Measurements from ENCODE around the gene ZNF462. TPM values are rescaled to one million over a fixed set of nuclear protein-coding genes. Genes with fewer than 3 reads are reported as not detected.

Gene ZNF462
- total RNA-seq, 1 donor from 2014 or later = 8.5 TPM

DNA sequence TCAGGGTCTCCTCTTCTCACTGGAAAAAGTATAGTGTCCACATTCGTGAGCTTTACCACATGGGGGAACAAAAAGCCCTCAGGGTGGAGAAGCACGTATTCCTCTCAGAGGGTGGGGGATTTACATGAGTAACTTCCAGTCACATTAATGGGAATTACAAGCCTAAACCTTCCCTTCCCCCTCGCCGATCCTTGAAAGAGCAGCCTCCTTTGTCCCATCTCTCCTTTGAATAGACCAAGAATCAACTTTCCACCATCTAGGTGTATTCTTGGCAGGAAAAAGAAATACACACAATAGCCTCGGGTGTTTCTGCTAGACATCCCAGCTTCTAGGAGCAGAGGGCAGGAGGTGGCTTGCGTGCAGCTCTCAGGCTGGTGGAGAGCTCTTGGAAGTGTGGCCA is 144.4 kb downstream of the ZNF462 start:
- no peak for DNase-seq (ENCODE audit: low read depth, low spot score)

DNA sequence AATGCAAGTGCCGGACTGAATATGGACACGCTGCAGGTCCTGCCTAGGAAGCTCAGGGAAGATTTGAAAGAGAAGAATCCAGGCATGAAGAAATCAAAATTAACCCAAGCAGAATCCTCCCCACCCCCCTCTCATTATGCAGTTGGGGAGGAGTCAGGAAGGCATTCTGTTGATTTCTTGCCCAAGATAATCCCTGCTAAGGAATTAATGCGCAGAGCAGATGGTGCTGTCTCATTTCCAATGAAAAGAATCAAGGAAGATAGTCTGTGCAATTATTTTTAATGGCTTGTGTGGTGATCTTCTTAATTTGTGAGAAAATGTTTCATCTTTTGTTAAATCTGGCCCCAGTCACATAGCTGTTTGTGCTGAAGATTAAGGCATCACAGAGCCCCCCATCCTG is 145.0 kb downstream of the ZNF462 start:
- no peak for DNase-seq (ENCODE audit: low read depth, low spot score)

DNA sequence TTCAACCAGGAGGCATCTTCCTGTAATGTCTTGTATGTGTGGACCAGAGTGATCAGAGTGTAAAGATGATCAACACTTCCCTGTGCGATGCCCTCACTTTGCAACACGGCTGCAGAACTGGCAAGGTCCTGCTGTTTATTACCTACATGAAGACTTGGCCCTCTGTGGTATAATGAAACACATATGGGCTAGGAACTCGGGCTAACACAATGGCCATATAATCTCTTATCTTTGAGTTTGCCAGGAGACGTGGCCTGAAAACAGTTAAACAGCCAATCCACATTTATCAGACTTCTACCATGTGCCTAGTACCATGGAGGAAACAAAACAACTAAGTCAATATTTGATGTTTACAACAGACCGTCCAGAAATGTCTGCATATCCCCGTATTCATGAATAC is 145.5 kb downstream of the ZNF462 start:
- DNase-seq (ENCODE audit: low read depth, low spot score) = no peak

DNA sequence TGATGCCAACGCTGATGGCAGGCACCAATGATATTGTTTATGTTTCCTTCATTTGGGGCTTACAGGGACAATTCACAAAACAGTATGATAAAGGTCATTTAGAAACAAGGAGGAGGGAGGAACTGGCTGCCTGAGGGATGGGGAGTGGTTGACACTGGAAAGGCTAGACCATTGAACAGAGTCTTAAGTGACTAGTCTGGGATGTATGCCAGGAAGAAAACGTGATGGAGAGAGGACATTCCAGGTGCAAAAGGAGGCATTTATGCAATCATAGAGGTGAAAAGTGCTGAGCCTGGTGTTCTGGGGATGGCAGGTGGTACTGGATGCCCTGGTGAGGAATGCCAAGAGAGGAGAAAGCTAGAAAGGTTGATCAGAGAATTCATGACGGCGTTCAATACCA is 153.4 kb downstream of the ZNF462 start:
- DNase-seq (ENCODE audit: low read depth, low spot score) = no peak

DNA sequence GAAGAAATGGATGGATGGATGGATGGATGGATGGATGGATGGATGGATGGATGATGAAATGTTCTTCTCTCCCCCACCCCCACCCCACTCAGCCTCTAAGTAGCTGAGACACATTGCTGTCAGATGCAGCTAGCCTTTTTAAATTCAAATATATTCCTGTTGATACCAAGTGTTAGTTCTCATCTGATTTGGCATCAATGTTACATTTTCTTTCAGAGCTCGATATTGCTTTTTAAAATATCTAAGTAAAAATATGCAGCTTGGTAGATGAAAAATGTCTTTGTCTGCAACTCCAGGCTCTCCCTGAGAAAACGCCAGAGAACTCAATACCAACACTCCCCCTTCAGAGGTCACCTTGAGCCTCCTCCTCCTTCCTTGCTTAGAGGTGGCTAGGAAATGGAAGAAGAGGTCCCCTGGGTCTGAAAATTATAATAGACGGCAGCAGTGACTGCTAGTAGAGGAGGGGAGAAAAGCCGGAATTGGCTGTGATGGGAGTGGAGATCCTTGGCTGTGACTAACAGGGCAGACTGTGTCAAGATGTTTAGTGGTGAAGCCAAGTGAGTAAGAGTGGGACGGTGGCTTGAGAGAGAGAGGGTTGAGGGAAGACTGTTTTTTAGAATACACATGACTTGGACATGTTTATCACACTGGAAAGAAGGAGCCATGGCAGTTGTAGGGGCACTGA is 156.0 kb downstream of the ZNF462 start:
- no peak for DNase-seq (ENCODE audit: low read depth, low spot score)

DNA sequence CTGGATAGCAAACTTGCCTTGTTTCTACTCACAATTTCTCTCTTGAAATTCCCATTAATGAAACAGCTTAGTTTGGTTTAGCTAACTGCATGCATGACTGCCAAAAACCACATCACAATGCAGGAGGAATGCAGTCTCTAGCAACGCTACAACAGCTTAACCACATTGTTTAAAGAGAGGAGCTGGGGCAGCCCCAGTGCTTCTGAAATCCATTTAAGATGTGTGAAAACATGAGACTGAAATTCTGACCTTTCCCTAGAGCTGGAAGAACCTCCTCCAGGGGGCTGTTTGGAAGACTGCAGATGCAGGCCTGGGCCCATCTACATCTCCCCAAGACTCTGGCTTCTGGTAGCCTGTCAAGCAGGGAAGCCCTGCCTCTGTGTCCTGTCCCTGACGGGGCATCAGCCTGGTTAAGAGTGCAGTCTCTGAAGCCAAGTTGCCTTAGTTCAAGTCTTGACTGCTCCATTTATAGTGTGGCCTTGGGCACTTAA is 157.1 kb downstream of the ZNF462 start:
- no peak for DNase-seq (ENCODE audit: low read depth, low spot score)

DNA sequence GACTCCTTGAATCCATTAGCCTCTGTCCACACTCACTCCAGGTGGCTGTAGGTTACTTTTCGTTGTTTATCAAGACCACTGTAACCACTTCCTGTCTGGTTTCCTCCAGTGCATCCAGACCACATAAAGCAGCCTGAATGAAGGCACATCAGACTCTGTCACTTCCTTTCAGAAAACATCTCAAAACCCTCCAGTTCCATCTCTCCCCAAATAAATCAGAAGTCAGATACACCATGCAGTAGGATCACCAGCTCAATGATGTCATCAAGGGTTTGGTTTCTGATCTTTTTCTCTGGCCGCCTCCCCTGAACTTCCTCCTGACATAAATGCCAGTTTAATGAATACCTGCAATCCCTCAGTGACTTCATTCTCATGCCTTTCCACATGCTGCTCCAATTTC is 161.2 kb downstream of the ZNF462 start:
- DNase-seq (ENCODE audit: low read depth, low spot score) = no peak

DNA sequence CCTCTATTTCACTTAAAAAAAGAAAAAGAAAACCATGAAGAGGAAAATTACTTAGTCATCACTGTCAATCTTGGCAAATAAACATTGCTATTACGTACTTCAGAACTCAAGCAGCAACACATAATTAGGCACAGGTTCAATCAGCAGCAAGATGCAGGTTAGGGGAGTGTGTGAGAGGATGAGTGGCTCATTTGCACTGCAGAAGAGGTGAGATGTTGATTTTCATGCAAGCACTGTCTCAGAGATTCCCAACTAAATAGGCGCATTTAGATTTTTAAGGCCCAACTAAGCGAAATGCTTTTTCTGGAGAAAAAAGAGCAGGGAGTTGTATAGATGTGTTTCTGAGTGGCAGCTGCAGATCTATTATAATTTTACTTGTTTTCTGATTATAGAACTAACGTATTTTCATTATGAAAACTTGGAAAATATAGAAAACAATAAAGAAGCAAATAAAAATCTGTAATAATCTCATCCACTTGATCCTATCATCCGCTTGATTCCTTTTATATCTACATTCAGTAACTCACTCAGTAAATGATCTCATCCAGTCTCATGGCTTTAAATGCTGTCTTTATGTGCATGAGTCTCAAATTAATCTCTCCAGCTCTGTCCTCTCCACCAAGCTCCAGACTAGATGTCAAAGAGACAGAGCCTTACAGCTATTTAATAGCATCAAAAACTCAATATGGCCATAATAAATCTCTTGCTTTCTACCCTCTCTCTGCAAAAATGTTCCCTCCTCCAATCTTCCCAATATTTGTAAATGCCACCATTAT is 162.5 kb downstream of the ZNF462 start:
- no peak for DNase-seq (ENCODE audit: low read depth, low spot score)

DNA sequence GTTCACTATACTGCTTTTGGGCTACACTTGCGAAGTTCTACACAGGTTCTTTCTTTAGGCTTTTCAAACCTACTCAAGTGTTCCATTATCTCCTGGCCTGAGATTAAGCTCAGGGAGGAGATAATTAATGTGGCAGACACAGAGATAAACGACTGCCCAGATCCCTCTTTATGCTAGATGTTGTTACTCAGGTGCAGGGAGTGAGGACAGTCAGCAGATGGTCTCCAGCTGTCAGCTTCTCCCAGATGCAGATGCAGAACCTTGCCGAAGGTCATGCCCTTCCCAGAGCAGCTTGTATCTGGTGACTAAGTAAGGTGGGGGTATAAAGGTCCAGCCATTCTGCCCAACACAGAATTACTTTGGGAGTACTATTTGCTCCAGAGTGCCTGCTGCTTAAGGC is 166.2 kb downstream of the ZNF462 start:
- DNase-seq (ENCODE audit: low read depth, low spot score) = no peak

DNA sequence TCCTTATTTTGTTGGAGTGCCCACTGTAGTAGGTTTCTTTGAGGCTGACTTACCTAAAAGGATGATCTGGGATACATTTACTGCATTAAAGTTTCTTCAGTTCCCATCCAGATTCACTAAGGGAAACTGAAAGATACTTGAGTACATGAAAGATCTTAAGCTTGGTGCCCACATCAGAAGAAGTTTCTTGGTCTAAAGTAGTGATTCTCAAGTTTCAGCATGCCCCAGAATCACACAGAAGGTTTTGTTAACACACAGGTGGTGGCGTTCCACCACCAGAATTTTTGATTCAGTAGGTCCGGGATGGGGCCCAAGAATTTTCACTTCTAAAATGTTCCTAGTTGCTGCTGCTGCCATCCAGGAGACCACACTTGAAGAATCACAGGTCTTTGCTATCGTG is 171.0 kb downstream of the ZNF462 start:
- DNase-seq (ENCODE audit: low read depth, low spot score) = no peak

DNA sequence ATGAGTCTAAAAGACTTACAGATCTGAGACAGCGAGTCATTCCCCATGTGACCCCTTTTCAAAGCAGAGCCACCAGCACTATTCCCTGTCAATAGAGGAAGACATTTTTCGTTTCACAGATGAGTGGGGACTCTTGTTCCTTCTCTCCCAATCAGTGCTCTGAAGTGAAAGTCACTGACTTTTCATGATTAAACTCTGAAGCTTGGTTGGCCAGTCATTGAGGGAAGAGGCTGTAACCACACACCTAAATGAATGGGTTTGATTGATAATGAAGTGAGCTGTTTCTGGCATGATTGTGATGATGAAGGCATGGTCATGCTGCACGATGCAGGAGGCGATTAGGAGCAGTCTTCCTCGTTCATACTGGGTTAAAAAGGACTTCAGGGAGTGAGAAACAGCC is 171.9 kb downstream of the ZNF462 start:
- DNase-seq (ENCODE audit: low read depth, low spot score) = no peak

DNA sequence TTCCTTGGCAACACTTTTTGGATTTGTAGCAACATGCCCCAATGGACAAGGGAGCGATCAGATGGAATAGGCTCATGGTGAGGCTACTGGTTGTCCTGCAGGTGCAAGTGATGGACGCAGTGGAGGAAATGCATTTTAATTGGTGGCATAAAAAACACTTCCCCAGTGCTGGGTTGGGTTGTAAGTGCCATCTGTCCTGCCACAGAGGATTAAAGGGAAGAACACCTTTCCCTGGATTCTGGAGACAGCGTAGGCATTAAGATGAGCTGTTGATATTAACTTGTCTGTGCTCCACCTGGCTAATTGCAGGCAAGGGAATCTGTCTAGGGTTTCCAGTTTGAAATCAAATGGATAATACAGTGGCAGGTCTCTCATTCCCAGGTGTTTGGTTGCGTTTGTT is 173.4 kb downstream of the ZNF462 start:
- DNase-seq (ENCODE audit: low read depth, low spot score) = no peak

DNA sequence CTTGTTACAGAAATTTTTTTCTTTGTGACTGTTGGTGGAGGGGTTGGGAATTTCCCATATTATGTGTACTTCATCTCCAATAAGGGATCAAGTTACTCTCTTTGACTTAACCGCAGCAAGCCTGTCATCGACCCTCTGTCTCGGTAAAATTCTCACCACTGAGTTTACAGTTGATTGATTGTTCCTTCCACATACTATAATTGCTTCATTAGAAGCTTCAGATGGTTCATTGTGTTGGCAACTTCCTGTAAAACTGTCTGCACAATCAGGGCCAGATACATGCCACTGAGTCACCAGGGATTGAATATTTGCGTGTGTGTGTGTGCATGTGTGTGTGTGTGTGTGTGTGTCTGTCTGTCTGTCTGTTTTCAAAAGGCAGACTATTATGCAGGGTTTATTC is 176.6 kb downstream of the ZNF462 start:
- DNase-seq (ENCODE audit: low read depth, low spot score) = no peak

DNA sequence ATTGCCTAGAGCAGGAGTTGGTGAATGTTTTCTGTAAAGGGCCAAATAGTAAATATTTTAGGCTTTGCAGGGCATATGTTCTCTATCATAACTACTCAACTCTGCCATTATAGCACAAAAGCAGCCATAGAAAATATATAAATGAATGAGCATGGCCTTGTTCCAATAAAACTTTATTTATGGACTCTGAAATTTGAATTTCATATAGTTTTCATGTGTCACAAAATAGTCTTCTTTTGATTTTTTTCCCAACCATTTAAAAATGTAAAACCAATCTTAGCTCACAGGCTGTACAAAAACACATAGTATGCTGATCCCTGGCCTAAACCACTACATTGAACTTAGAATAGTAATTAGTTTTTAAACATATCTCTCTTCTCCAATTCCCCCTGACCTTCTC is 179.6 kb downstream of the ZNF462 start:
- DNase-seq (ENCODE audit: low read depth, low spot score) = no peak

DNA sequence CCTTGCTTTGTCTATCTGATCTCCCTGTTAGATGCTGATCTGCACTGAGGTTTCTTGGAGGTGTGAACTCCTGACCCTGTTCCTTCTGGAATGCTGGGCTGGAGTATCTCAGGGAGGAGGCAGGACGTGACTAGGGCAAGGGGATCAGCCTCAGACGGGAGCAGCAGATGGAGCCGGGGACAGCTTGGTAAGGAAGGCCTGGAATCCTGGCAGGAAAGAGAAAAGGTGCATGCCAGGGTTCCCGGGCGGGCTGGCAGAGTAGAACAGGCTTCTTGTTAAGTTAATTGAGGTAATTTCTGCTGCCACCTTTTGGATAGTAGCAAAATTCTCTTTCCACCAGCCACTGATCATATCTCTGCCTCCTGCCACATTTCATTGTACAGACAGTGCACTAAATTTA is 180.9 kb downstream of the ZNF462 start:
- no peak for DNase-seq (ENCODE audit: low read depth, low spot score)

DNA sequence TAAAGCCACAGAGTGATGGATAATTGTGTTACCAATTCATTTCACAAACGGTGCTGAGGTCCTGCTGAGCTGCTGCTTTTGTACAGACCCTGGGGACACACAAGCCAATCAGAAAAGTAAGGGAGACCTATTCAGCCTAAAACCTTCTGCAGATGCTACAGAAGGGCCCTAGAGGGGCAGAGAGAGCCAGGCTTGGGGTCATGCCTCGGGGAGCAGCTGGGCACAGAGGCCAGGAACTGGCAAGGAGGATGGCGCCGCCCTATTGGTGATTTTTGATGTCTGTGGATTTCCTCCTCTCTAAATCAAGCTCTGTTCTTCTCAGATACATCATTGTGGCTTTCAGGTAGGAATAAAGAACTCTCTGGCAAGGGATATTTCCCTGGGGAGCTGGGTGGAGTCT is 181.9 kb downstream of the ZNF462 start:
- DNase-seq (ENCODE audit: low read depth, low spot score) = no peak

DNA sequence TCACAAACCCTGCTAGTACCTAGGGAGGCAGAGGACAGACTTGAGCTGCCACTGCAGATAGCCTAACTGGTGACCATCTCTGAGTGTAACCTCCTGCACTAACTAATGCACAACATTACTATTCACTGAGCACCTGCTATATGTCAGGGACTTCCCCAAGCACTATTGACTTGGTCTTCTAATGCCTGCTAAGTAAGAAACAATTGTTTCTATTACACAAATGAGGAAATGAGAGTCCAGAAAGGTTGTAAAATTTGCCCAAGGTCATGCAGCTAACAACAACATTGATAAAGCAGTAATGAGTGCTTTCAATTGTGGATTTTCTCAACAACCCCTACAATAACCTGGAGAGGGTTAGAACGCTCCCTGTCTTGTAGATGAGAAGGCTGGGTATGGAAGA is 183.7 kb downstream of the ZNF462 start:
- no peak for DNase-seq (ENCODE audit: low read depth, low spot score)

DNA sequence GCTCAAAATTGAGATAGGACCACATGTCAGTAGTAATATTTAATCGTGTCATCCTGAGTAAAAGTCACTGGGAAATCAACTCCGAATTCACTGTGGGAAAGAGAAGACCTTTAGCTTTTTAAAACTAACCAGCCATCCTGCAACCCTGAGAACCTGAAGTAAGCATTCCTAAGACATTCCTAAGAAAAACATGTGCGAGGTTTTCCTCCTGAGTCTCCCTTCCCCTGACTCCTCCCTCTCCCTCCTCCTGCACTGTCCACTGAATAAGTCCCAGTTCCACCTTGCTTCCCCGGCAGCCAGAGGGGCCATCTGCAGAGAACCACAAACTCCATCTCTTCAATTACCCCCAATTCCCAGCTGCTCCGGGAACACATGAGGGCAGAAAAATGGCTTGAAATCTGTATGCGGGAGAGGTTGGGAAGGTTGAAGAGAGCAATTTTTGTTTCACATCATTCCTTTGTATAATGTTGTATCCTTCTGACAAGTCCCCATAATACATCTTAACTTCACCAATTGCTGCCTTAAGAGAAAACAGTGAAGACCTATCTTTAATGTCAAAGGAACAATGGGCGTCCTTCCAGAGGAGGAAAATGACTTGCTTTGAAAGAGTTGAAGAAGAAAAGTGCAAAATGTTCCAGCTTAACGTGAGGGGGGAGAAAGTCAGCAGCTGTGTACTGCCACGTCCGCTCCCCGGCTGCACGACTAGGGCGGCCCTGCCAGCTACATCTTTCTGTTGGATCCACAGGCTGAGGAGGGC is 186.3 kb downstream of the ZNF462 start:
- no peak for DNase-seq (ENCODE audit: low read depth, low spot score)

DNA sequence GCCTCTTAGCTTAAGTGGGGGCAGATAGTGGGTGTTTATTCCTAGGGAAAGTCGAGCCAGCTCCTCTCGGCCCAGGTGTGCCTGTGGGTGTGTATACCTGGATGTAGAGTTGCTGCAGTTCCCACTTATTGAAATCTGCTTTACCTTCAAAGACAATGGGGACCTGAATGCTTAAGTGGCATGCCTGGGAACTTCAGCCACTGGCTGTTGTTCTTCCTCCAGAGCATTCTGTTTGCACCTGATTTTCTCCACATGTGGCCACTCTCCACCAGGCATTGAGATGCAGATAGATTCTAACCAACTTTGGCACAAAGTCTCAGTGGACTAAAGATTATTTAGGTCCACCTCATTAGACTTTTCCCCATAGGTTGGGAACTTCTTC is 186.8 kb downstream of the ZNF462 start:
- DNase-seq (ENCODE audit: low read depth, low spot score) = no peak

DNA sequence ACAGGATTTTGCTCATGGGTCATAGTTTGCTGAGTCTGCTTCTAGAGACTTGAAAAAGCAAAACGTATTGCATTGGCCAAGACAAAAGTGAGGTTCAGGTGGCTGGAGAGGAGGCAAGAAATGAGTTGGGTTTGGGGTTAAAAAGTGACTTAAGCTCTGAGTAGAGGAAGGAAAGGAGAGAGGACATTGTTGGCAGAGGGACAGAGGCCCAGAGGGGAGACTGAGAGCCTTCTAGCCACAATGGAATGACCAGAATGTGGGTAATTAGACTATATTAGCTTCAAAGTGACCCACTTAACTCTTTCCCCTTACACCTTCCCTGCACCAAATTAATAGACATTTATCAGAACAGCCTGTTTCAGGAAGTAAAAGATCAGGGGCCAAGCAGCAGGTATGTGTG is 188.4 kb downstream of the ZNF462 start:
- DNase-seq (ENCODE audit: low read depth, low spot score) = no peak

DNA sequence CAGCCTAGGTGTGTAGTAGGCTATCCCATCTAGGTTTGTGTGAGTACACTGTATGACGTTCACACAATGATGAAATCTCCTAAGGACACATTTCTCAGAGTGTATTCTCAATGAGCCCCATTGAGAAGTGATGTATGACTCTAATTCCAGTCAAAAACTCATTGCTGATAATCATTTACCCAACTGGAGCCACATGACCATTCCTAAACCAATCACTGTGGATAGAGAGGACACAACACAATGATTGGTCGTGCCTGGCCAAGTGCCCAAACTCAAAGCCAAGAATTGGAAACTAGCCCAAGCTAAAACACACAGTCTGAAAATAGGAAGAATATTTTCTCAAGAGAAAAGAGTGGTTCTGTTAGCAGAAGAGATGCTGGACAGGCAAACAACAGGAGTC is 191.2 kb downstream of the ZNF462 start:
- no peak for DNase-seq (ENCODE audit: low read depth, low spot score)

DNA sequence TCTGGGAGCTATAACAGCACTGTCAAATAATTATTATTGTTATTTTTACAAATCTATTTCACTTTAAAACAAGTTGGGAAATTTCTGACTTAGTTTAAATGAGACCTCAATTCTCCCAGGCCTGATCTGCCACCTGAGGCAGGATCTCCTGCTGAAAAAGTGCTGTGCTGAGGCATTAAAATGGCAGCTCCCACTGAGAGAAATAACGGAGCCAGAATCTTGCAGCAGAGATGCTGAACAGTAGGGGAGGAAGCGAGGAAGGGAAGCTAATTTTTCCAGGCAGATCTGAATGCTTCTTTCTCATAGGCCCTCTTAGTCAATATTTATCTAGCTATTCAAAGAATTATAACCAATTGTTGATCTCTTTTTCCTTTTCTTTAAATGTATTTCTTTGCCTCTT is 196.3 kb downstream of the ZNF462 start:
- DNase-seq (ENCODE audit: low read depth, low spot score) = no peak
